GM12892 (cell line): ENCODE results near the gene SDK2.

Experiments used
- POLR2A ChIP-seq: IDR thresholded peaks from 2 replicates; pipeline ENCODE4 v1.6.1; 2011; ENCODE audit warnings: low read depth, low read length, control low read depth
- POLR2AphosphoS5 ChIP-seq: IDR thresholded peaks from 2 replicates; pipeline ENCODE4 v1.6.1; 2011; ENCODE audit warnings: low read depth, low read length, control low read depth
- TAF1 ChIP-seq: IDR thresholded peaks from 2 replicates; pipeline ENCODE4 v1.6.1; 2011; ENCODE audit warnings: low read depth, mild to moderate bottlenecking, control low read depth, low read length, borderline replicate concordance

GRCh38 chr17:73616873-73617404 is 27.3 kb downstream of the SDK2 start:
- no peak for TF ChIP-seq POLR2A
- TF ChIP-seq POLR2AphosphoS5, result no peak
- TF ChIP-seq TAF1, result no peak
